T-helper 2 cell treated with Interferon-gamma antibody and Interleukin-4, amounts not matched to agents 5 μg/mL and 100 μg/mL, for 36 hours (primary cell): ENCODE measurements around the gene MIXL1.

Experiments
- DNase-seq: peaks from one replicate; pipeline ENCODE4 v3.0.0; 2021; ENCODE audit warnings: low spot score
- H3K27ac Mint-ChIP-seq: one replicate; pipeline ENCODE4 v1.8.0; 2021; ENCODE audit warnings: mild to moderate bottlenecking, mixed read lengths
- H3K27me3 Mint-ChIP-seq: one replicate; pipeline ENCODE4 v1.8.0; 2021; ENCODE audit warnings: low read depth, mixed read lengths
- H3K36me3 Mint-ChIP-seq: one replicate; pipeline ENCODE4 v1.8.0; 2021; ENCODE audit warnings: low read depth, mixed read lengths
- H3K4me1 Mint-ChIP-seq: one replicate; pipeline ENCODE4 v1.8.0; 2021; ENCODE audit warnings: low read depth, mixed read lengths
- H3K4me3 Mint-ChIP-seq: one replicate; pipeline ENCODE4 v1.8.0; 2022; ENCODE audit warnings: mild to moderate bottlenecking, moderate library complexity, mixed read lengths
- H3K9me3 Mint-ChIP-seq: one replicate; pipeline ENCODE4 v1.8.0; 2021; ENCODE audit warnings: mixed read lengths

MIXL1 gene

DNA sequence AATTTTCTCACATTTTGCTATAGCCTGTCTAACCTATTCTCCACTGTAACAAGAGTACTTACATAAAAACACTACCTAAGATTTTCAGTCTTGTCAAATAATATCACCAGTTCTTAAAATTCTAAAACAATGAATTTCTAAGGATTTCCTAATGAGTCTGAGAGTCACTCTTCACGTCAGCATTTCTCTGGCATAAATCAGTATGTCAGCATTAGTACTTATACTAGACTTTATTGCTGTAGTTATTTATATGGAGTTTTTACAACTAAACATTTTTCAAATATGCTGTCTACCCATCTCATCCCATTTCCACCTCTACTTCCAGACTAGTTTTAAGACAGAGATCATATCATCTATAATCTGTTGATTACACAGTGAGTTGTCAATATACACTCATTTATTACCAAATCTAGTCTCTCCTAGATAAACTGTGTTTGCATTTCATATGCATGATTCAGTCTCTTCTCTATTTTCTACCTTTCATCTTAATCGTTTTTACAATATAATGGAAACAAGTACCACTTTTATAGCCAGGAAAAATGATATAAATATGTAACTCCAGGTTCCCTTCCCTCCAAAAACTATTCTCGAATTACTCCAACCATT, 52.7 kb downstream of the MIXL1 start:
- H3K27ac Mint-ChIP-seq = no peak overlapping the region
- H3K36me3 Mint-ChIP-seq = peaks cover 12% of the 10 kb centered on the region
- H3K4me1 Mint-ChIP-seq = no peaks in the 10 kb centered on the region
- DNase-seq = no peak
- H3K4me3 Mint-ChIP-seq = no peak overlapping the region
- H3K27me3 Mint-ChIP-seq = no peaks in the 10 kb centered on the region
- no peaks in the 10 kb centered on the region for H3K9me3 Mint-ChIP-seq
